ENCODE results near the gene HSPA1A. TPM values are rescaled to one million over a fixed set of nuclear protein-coding genes. Genes with fewer than 3 reads are reported as not detected.
"Not testable (repeated sequence)": the region's sequence is repeated elsewhere in the genome, so short reads cannot be mapped to it uniquely, and the experiment has no call there.

Gene HSPA1A
- total and polyA plus RNA-seq, 9 of the 15 experiments (the other 6 are each of a cell fraction or from before 2014, with no cell fraction given), result 2.2 to 273 (median 107) TPM

DNA sequence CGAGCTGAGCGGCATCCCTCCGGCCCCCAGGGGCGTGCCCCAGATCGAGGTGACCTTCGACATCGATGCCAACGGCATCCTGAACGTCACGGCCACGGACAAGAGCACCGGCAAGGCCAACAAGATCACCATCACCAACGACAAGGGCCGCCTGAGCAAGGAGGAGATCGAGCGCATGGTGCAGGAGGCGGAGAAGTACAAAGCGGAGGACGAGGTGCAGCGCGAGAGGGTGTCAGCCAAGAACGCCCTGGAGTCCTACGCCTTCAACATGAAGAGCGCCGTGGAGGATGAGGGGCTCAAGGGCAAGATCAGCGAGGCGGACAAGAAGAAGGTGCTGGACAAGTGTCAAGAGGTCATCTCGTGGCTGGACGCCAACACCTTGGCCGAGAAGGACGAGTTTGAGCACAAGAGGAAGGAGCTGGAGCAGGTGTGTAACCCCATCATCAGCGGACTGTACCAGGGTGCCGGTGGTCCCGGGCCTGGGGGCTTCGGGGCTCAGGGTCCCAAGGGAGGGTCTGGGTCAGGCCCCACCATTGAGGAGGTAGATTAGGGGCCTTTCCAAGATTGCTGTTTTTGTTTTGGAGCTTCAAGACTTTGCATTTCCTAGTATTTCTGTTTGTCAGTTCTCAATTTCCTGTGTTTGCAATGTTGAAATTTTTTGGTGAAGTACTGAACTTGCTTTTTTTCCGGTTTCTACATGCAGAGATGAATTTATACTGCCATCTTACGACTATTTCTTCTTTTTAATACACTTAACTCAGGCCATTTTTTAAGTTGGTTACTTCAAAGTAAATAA lies 2.0 kb downstream of the HSPA1A start:
- ATAC-seq (peak; percentile 3), FAIRE-seq (peak; percentile 42)
- DNase-seq (ENCODE audit: extremely low read depth in 1 of 4, low spot score in 3 of 4); in situ Hi-C loops (cut with MboI); intact Hi-C loops (cut with micrococcal nuclease); H3K9me3 ChIP-seq (replicated peaks; ENCODE audit: control insufficient read depth, insufficient read depth, low read depth, low read length); CTCF ChIA-PET (ENCODE audit: low intra/inter-chr PET ratio); H3K9me1 ChIP-seq (ENCODE audit: control insufficient read depth, insufficient read depth, low read length); H3K27me3 ChIP-seq (ENCODE audit: control insufficient read depth in 2 of 2, insufficient read depth in 2 of 2, low read length in 2 of 2); H2AFZ ChIP-seq (ENCODE audit: low read depth, low read length): not testable (repeated sequence)
- TSS peak; percentile 60 for BruUV-seq (replicated peaks)
- POLR2A ChIA-PET, result interaction anchor here (0.8 to 1.9 kb wide), 15 partner anchors 9 to 266 kb away, joined by 3 to 20 read pairs (median 4); partner anchors contain the start of genes CLIC1, GPANK1, HSPA1B and LSM2
- peaks cover 61% of the 10 kb centered on the region for H3K79me2 ChIP-seq (ENCODE audit: control insufficient read depth, insufficient read depth, low read length)
- WGBS (ENCODE audit: insufficient coverage, low coverage, missing lambda C conversion rate), result under 1% methylated on average over 14 of the region's 37 CpGs
- peaks cover 16% of the 10 kb centered on the region for H4K20me1 ChIP-seq (replicated peaks; ENCODE audit: control insufficient read depth, insufficient read depth, low read length)
- H3K4me3 ChIP-seq, result peak overlapping the region; percentile 54
- H3K36me3 ChIP-seq (ENCODE audit: control insufficient read depth, insufficient read depth, low read length), result peaks cover 23% of the 10 kb centered on the region
- H3K9ac ChIP-seq (ENCODE audit: insufficient read depth in 1 of 2, low read depth in 2 of 2, low read length in 2 of 2), result peak overlapping the region; percentile 53 to 90
- H3K4me1 ChIP-seq (replicated peaks in 1 of 2; ENCODE audit: control insufficient read depth in 2 of 2, insufficient read depth in 2 of 2, low read length in 2 of 2), result peaks cover 38 to 45% of the 10 kb centered on the region in 2 experiments
- H3K27ac ChIP-seq (ENCODE audit: extremely low read depth, low read depth, low read length), result peak overlapping the region; percentile 21; the same call in 1 of the 3 replicates
- H3K4me2 ChIP-seq (ENCODE audit: insufficient read depth, low read length), result peak overlapping the region; percentile 89
- TF ChIP-seq, protein P1, sequence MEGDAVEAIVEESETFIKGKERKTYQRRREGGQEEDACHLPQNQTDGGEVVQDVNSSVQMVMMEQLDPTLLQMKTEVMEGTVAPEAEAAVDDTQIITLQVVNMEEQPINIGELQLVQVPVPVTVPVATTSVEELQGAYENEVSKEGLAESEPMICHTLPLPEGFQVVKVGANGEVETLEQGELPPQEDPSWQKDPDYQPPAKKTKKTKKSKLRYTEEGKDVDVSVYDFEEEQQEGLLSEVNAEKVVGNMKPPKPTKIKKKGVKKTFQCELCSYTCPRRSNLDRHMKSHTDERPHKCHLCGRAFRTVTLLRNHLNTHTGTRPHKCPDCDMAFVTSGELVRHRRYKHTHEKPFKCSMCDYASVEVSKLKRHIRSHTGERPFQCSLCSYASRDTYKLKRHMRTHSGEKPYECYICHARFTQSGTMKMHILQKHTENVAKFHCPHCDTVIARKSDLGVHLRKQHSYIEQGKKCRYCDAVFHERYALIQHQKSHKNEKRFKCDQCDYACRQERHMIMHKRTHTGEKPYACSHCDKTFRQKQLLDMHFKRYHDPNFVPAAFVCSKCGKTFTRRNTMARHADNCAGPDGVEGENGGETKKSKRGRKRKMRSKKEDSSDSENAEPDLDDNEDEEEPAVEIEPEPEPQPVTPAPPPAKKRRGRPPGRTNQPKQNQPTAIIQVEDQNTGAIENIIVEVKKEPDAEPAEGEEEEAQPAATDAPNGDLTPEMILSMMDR (IDR thresholded peaks at IDR 0.05 in 2 of 3, conservative IDR thresholded peaks at IDR 0.05 in 1 of 3; ENCODE audit: insufficient read depth in 2 of 3, low read depth in 1 of 3, low read length in 3 of 3), result peak in 1 of 3 experiments; percentile 36; a peak in 1 of 6 replicates
- peak; percentile 84; the same call in 1 of the 2 replicates for TF ChIP-seq PHTF2 (CRISPR knock-in tag; IDR thresholded peaks at IDR 0.05)
- TF ChIP-seq, protein P2, sequence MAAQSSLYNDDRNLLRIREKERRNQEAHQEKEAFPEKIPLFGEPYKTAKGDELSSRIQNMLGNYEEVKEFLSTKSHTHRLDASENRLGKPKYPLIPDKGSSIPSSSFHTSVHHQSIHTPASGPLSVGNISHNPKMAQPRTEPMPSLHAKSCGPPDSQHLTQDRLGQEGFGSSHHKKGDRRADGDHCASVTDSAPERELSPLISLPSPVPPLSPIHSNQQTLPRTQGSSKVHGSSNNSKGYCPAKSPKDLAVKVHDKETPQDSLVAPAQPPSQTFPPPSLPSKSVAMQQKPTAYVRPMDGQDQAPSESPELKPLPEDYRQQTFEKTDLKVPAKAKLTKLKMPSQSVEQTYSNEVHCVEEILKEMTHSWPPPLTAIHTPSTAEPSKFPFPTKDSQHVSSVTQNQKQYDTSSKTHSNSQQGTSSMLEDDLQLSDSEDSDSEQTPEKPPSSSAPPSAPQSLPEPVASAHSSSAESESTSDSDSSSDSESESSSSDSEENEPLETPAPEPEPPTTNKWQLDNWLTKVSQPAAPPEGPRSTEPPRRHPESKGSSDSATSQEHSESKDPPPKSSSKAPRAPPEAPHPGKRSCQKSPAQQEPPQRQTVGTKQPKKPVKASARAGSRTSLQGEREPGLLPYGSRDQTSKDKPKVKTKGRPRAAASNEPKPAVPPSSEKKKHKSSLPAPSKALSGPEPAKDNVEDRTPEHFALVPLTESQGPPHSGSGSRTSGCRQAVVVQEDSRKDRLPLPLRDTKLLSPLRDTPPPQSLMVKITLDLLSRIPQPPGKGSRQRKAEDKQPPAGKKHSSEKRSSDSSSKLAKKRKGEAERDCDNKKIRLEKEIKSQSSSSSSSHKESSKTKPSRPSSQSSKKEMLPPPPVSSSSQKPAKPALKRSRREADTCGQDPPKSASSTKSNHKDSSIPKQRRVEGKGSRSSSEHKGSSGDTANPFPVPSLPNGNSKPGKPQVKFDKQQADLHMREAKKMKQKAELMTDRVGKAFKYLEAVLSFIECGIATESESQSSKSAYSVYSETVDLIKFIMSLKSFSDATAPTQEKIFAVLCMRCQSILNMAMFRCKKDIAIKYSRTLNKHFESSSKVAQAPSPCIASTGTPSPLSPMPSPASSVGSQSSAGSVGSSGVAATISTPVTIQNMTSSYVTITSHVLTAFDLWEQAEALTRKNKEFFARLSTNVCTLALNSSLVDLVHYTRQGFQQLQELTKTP (IDR thresholded peaks at IDR 0.05; ENCODE audit: low read depth in 1 of 2, partially characterized antibody in 2 of 2), result peak in 1 of 2 experiments; percentile 21
- TF ChIP-seq SIN3A (IDR thresholded peaks at IDR 0.05; ENCODE audit: borderline replicate concordance in 2 of 2, control insufficient read depth in 1 of 2, low read depth in 2 of 2, low read length in 2 of 2), result 0 out of 4 replicates have a peak, but pooled peaks of 1 of the 2 experiments have one; percentile 67
- TF ChIP-seq MTA1 (IDR thresholded peaks at IDR 0.05; ENCODE audit: borderline replicate concordance), result 0 out of 2 replicates have a peak, but pooled peaks have one; percentile 22
- TF ChIP-seq ZNF23 (CRISPR knock-in tag; IDR thresholded peaks at IDR 0.05), result 0 out of 2 replicates have a peak, but pooled peaks have one; percentile 27
- TF ChIP-seq RBFOX2 (IDR thresholded peaks at IDR 0.05; ENCODE audit: low read depth, low read length), result peak; percentile 53; the same call in 1 of the 2 replicates
- peak; percentile 72; the same call in 1 of the 2 replicates for TF ChIP-seq ZBTB7A (IDR thresholded peaks at IDR 0.05; ENCODE audit: borderline replicate concordance, control insufficient read depth, low read depth, low read length)
- peak; percentile 9; the same call in 1 of the 2 replicates for TF ChIP-seq HEY1 (CRISPR knock-in tag; IDR thresholded peaks at IDR 0.05; ENCODE audit: borderline replicate concordance)
- 0 out of 2 replicates have a peak, but pooled peaks have one; percentile 19 for TF ChIP-seq ETV1 (tag; conservative IDR thresholded peaks at IDR 0.05; ENCODE audit: low read depth)
